ENCODE data around the gene DCX.

DCX gene

GRCh38 chrX:111262086-111262485, 149.9 kb downstream of the DCX start:
- H3K4me3 ChIP-seq = no peak overlapping the region
- intact Hi-C loops (cut with DNase I; ENCODE audit: low total_unique reads) = no loop called here
- no peaks in the 10 kb centered on the region for H3K9me3 ChIP-seq
- H3K27me3 ChIP-seq = no peaks in the 10 kb centered on the region
- no peaks in the 10 kb centered on the region for H3K4me1 ChIP-seq
- no peak for DNase-seq
- H3K36me3 ChIP-seq = no peaks in the 10 kb centered on the region
- no peak overlapping the region for H3K27ac ChIP-seq
- TF ChIP-seq, protein P1, sequence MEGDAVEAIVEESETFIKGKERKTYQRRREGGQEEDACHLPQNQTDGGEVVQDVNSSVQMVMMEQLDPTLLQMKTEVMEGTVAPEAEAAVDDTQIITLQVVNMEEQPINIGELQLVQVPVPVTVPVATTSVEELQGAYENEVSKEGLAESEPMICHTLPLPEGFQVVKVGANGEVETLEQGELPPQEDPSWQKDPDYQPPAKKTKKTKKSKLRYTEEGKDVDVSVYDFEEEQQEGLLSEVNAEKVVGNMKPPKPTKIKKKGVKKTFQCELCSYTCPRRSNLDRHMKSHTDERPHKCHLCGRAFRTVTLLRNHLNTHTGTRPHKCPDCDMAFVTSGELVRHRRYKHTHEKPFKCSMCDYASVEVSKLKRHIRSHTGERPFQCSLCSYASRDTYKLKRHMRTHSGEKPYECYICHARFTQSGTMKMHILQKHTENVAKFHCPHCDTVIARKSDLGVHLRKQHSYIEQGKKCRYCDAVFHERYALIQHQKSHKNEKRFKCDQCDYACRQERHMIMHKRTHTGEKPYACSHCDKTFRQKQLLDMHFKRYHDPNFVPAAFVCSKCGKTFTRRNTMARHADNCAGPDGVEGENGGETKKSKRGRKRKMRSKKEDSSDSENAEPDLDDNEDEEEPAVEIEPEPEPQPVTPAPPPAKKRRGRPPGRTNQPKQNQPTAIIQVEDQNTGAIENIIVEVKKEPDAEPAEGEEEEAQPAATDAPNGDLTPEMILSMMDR (IDR thresholded peaks at IDR 0.05) = no peak

DNA sequence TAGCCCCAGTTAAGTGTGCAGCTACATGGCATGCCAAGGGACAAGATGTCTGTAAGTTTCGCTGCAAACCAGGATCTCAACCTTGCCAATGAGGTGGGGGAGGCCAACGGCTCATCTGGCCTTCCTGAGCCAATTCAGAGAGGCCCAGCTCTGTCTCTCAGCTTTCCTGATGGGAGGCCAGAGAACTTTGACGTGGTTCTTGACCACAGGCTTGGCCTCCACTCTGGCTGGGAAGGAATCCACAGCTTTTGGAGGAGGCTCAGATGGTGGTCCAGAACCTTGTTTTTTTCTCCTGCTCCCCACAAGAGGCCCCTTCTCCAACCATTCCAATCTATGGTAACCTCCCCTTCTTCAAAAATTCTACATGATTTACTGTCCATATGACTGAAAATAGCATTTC, 151.5 kb downstream of the DCX start:
- no peaks in the 10 kb centered on the region for H3K27me3 ChIP-seq
- intact Hi-C loops (cut with DNase I; ENCODE audit: low total_unique reads) = no loop called here
- no peak overlapping the region for H3K4me3 ChIP-seq
- no peaks in the 10 kb centered on the region for H3K36me3 ChIP-seq
- H3K9me3 ChIP-seq = no peaks in the 10 kb centered on the region
- TF ChIP-seq, protein P1 (IDR thresholded peaks at IDR 0.05) = no peak
- DNase-seq = no peak
- no peak overlapping the region for H3K27ac ChIP-seq
- no peaks in the 10 kb centered on the region for H3K4me1 ChIP-seq

- TF ChIP-seq, protein P1 (IDR thresholded peaks at IDR 0.05) = no peak
- no peak overlapping the region for H3K27ac ChIP-seq
- no peak overlapping the region for H3K4me3 ChIP-seq
- H3K27me3 ChIP-seq = no peaks in the 10 kb centered on the region
- no peaks in the 10 kb centered on the region for H3K9me3 ChIP-seq
- intact Hi-C loops (cut with DNase I; ENCODE audit: low total_unique reads) = no loop called here
- H3K4me1 ChIP-seq = no peaks in the 10 kb centered on the region
- no peaks in the 10 kb centered on the region for H3K36me3 ChIP-seq
- no peak for DNase-seq
Measured at GRCh38 chrX:111259559-111259958, 152.4 kb downstream of the DCX start.

- H3K36me3 ChIP-seq = no peaks in the 10 kb centered on the region
- H3K4me3 ChIP-seq = no peak overlapping the region
- no peaks in the 10 kb centered on the region for H3K9me3 ChIP-seq
- no peak overlapping the region for H3K27ac ChIP-seq
- no peaks in the 10 kb centered on the region for H3K27me3 ChIP-seq
- TF ChIP-seq, protein P1 (IDR thresholded peaks at IDR 0.05) = no peak
- intact Hi-C loops (cut with DNase I; ENCODE audit: low total_unique reads) = no loop called here
- no peaks in the 10 kb centered on the region for H3K4me1 ChIP-seq
- DNase-seq = no peak
Measured at GRCh38 chrX:111257733-111258132, 154.3 kb downstream of the DCX start.

GRCh38 chrX:111254896-111255693, 156.9 kb downstream of the DCX start:
- no peak for DNase-seq
- Histone ChIP-seq H3K4me3 (no peak overlapping the region), H3K27ac (no peak overlapping the region), H3K4me1 (no peaks in the 10 kb centered on the region), H3K36me3 (no peaks in the 10 kb centered on the region), H3K9me3 (no peaks in the 10 kb centered on the region), H3K27me3 (no peaks in the 10 kb centered on the region)
- intact Hi-C loops (cut with DNase I; ENCODE audit: low total_unique reads) = no loop called here
- TF ChIP-seq, protein P1 (IDR thresholded peaks at IDR 0.05) = no peak

All from tibial artery (tissue), 4 donors.